GM21737 (cell line): ENCODE data around the gene IRF6.

ENCODE experiments used
- ATAC-seq: cut with Tn5 transposase; IDR thresholded peaks from one replicate; pipeline ENCODE4 v1.9.1; 2021; ENCODE audit warnings: mild to moderate bottlenecking, moderate library complexity; ENCODE audit not compliant: unreplicated experiment

The IRF6 gene

DNA sequence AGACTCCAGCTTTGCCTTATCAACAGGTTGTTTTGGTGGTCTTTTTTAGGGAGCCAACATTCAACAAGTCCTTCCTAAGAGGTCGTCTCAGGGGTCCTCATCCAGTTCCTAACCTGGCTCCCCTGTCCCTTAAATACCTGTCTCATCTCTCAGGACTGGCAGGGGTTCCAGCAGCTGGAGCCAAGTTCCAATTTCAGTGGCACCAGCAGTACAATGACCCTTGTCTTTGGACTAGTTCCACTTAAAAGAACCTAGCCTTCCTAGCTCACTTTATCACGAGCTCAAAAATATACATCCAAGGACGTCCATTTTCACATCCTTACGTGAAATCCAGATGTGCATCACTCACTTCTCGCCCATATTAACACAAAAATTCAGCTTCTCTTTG is 68.8 kb downstream of the IRF6 start:
- ATAC-seq = no peak

DNA sequence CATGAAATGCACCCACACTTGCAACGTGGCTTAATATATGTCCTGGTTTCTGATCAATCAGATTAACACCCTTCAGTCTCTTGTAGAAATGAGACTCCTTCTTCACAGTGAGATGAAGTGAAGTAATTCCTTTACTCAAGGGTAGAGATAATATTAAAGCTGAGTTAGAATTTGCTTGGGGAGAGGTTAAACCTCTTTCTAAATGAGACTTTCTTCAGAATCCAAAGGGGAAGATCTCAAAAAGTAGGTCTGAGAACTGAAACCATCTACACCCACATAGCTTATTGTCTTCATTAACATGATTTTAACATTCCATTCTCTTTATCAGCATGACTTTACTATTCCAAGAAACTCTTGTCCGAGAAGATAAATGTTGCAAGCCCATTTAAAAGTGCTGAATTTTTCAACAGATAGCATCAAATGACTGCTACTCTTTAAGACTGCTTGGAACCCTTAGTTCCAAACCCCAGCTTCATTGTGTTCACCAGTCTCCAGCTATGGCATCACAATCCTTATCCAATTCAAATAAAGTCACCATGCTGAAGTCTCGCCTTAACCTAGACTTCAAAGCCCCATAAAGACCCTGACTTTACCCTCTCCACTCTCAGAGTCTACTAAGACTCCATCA is 69.3 kb downstream of the IRF6 start:
- ATAC-seq = no peak
